Small intestine (tissue), 7 donors: ENCODE results near the gene KIF2C. TPM values are rescaled to one million over a fixed set of nuclear protein-coding genes. Genes with fewer than 3 reads are reported as not detected.

Experiments
- DNase-seq, 2 donors: peaks; one replicate each; pipeline versions ENCODE4 v3.0.0 to v3.0.0-alpha.2; 2013
- FAIRE-seq: peaks from 2 replicates; lab custom pipeline; 2012; peaks lifted over from hg19 to GRCh38; lab: Jason Lieb, UNC
- H3K27ac ChIP-seq, 3 donors: one replicate each; pipeline ENCODE4 v1.5.1; 2013; ENCODE audit warnings: low read length in 2 of 3, mild to moderate bottlenecking in 2 of 3, control low read depth in 1 of 3, inconsistent platforms in 1 of 3, low read depth in 1 of 3, moderate library complexity in 1 of 3
- H3K27me3 ChIP-seq, 3 donors: one replicate each; pipeline ENCODE4 v1.6.1; 2013; ENCODE audit warnings: low read length in 3 of 3, inconsistent platforms in 1 of 3; ENCODE audit not compliant: control insufficient read depth in 3 of 3, insufficient read depth in 3 of 3
- H3K36me3 ChIP-seq, 3 donors: one replicate each; pipeline ENCODE4 v1.6.1; 2013; ENCODE audit warnings: low read length in 3 of 3, inconsistent platforms in 1 of 3, low read depth in 1 of 3, mild to moderate bottlenecking in 1 of 3, moderate library complexity in 1 of 3; ENCODE audit not compliant: control insufficient read depth in 3 of 3, insufficient read depth in 2 of 3
- H3K4me1 ChIP-seq, 3 donors: one replicate each; pipeline ENCODE4 v1.6.1; 2013; ENCODE audit warnings: low read length in 2 of 3, inconsistent platforms in 1 of 3, low read depth in 1 of 3, mild to moderate bottlenecking in 1 of 3, moderate library complexity in 1 of 3; ENCODE audit not compliant: control insufficient read depth in 3 of 3, insufficient read depth in 2 of 3
- H3K4me3 ChIP-seq, 3 donors: one replicate each; pipeline ENCODE4 v1.5.1; 2013; ENCODE audit warnings: low read length in 3 of 3, control low read depth in 1 of 3, inconsistent platforms in 1 of 3, low read depth in 1 of 3, mild to moderate bottlenecking in 1 of 3, moderate library complexity in 1 of 3
- H3K9me3 ChIP-seq, 2 donors: one replicate each; pipeline ENCODE4 v1.6.1; 2013; ENCODE audit warnings: low read depth in 1 of 2, low read length in 1 of 2; ENCODE audit not compliant: control insufficient read depth in 2 of 2, insufficient read depth in 1 of 2
- WGBS, 3 donors: extraction: QIAGEN DNeasy Blood & Tissue Kit; methylation state at CpG; one replicate each; pipeline ENCODE4 v1.1.7; 2013; 5-methylcytosine and 5-hydroxymethylcytosine counted together
- polyA plus RNA-seq, 4 donors: library from polyadenylated mRNA; stranded (reverse) in 3 of 4; unstranded in 1 of 4; fragments of 200-250 nt in 3 of 4; fragments of 120-200 nt in 1 of 4; gene quantifications; one replicate each; pipeline versions ENCODE4 v1.2.1 to v1.2.3, GENCODE V29; 2013
- donor health status: healthy with polysubstance abuse.
- donor health status: control.
- donor health status: control.
- donor health status: Bipolar disorder and iron deficiency.
- donor health status: healthy.

The KIF2C gene
- polyA plus RNA-seq, 4 donors: 1.1 to 17.7 (median 6.5) TPM

- 72 to 86% (median 79%) methylated on average over 9 of the region's 9 CpGs for whole genome bisulfite sequencing, 3 donors
- Histone ChIP-seq H3K4me1 (no peaks in the 10 kb centered on the region), H3K4me3 (no peak overlapping the region), H3K36me3 (no peaks in the 10 kb centered on the region), H3K9me3 (no peaks in the 10 kb centered on the region), H3K27ac (no peak overlapping the region), H3K27me3 (no peaks in the 10 kb centered on the region)
- FAIRE-seq: no peak
- no peak for DNase-seq
These were observed 16.6 kb upstream of the KIF2C start for GRCh38 chr1:44723064-44723463.

GRCh38 chr1:44723496-44724295 is 15.9 kb upstream of the KIF2C start:
- no peaks in the 10 kb centered on the region for H3K9me3 ChIP-seq
- no peak overlapping the region for H3K27ac ChIP-seq
- FAIRE-seq: no peak
- no peaks in the 10 kb centered on the region for H3K4me1 ChIP-seq
- WGBS, 3 donors: 76 to 84% (median 83%) methylated on average over 28 of the region's 28 CpGs
- no peaks in the 10 kb centered on the region for H3K36me3 ChIP-seq
- no peak overlapping the region for H3K4me3 ChIP-seq
- H3K27me3 ChIP-seq: no peaks in the 10 kb centered on the region
- no peak for DNase-seq

GRCh38 chr1:44724296-44724954 is 15.2 kb upstream of the KIF2C start:
- Histone ChIP-seq H3K27me3 (no peaks in the 10 kb centered on the region), H3K36me3 (no peaks in the 10 kb centered on the region), H3K4me3 (no peak overlapping the region), H3K27ac (no peak overlapping the region), H3K4me1 (no peaks in the 10 kb centered on the region), H3K9me3 (no peaks in the 10 kb centered on the region)
- 84 to 93% (median 91%) methylated on average over 50 to 64 of the region's 64 CpGs for WGBS, 3 donors
- DNase-seq (no peak), FAIRE-seq (no peak)

GRCh38 chr1:44724955-44725698 is 14.5 kb upstream of the KIF2C start:
- no peaks in the 10 kb centered on the region for H3K4me1 ChIP-seq
- FAIRE-seq: no peak
- H3K27ac ChIP-seq: no peak overlapping the region
- no peaks in the 10 kb centered on the region for H3K9me3 ChIP-seq
- no peak overlapping the region for H3K4me3 ChIP-seq
- DNase-seq: no peak
- 88 to 93% (median 89%) methylated on average over 25 to 27 of the region's 27 CpGs for WGBS, 3 donors
- no peaks in the 10 kb centered on the region for H3K36me3 ChIP-seq
- H3K27me3 ChIP-seq: no peaks in the 10 kb centered on the region

- Histone ChIP-seq H3K27ac (peak within 1 kb of the TSS; percentile 35 to 95 (median 92)), H3K4me3 (peak within 1 kb of the TSS in 1 of 3 donors; percentile 39), H3K36me3 (no peaks in the 10 kb centered on the region), H3K9me3 (no peaks in the 10 kb centered on the region), H3K27me3 (no peaks in the 10 kb centered on the region), H3K4me1 (peaks cover 0 to 6% (median 0%) of the 10 kb centered on the region in 3 donors)
- 0 to 2% (median 1%) methylated on average over 19 of the region's 19 CpGs for WGBS, 3 donors
- FAIRE-seq (no peak), DNase-seq (peak; percentile 95 to 97)
These were observed 8.7 kb upstream of the KIF2C start, which contains the start of gene RNU5D-1 for GRCh38 chr1:44730741-44731512. RNU5D-1 (minus strand) TSS chr1:44731170.

GRCh38 chr1:44733365-44733764 is 6.3 kb upstream of the KIF2C start:
- no peaks in the 10 kb centered on the region for H3K27me3 ChIP-seq
- no peaks in the 10 kb centered on the region for H3K36me3 ChIP-seq
- FAIRE-seq: no peak
- 56 to 83% (median 62%) methylated on average over 1 of the region's 1 CpG for WGBS, 3 donors
- no peak overlapping the region for H3K27ac ChIP-seq
- H3K4me1 ChIP-seq: peaks cover 0 to 6% (median 0%) of the 10 kb centered on the region in 3 donors
- DNase-seq: peak in 1 of 2 donors; percentile 28
- H3K9me3 ChIP-seq: peaks cover 0 to 4% of the 10 kb centered on the region in 2 donors
- no peak overlapping the region for H3K4me3 ChIP-seq

GRCh38 chr1:44733784-44734183 is 5.9 kb upstream of the KIF2C start:
- Histone ChIP-seq H3K4me3 (no peak overlapping the region), H3K36me3 (no peaks in the 10 kb centered on the region), H3K9me3 (peaks cover 0 to 5% of the 10 kb centered on the region in 2 donors), H3K4me1 (peaks cover 0 to 6% (median 0%) of the 10 kb centered on the region in 3 donors), H3K27ac (no peak overlapping the region), H3K27me3 (no peaks in the 10 kb centered on the region)
- FAIRE-seq: no peak
- 77 to 78% (median 78%) methylated on average over 1 of the region's 1 CpG for WGBS, 3 donors
- no peak for DNase-seq
